Stimulated activated CD8-positive, alpha-beta memory T cell treated with anti-CD3 and anti-CD28 coated beads, Interleukin-7, amount 100 ng/mL, for 4 hours (primary cell): ENCODE data around the gene RGS21.

Experiments
- DNase-seq, 2 donors: peaks; one replicate each; pipeline ENCODE4 v3.0.0-alpha.2; 2020; ENCODE audit warnings: low read depth in 2 of 2

Gene RGS21

DNA sequence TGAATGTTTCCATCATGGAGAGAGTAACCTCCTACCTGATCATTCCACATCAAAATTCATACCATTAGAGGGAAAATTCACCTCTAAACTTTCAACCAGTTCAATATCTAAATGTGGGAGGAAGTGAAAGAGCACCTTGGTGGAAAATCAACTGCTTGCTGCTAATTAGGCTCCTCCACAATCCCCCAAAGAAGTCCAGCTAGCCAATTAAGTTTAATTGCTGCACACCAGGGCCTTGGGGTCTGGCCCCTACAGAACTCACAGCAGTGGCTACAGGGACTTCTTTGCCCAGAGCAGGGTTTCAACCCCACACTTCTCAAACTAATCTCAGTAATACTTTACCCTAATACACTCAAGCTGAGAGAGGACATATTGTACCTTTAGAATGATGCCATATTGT is 62.1 kb downstream of the RGS21 start:
- no peak for DNase-seq

DNA sequence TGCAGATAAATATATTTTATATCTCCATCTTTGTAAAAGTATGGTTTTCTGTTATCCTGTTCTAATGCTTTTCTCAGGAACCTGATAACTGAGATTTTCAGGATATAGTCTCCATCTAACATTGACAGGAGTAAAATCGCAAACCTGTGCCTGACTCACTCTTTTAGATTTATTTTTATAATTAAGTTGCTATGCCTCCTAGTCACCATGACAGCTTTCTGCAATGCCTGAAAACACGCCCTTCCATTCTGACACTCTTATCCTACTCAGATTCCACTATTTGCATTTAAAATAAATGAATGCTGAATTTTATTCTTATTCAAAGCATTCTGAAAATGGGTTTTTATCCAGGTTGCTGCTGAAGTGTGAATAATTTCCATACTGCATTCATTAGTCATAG is 62.8 kb downstream of the RGS21 start:
- DNase-seq, result no peak

DNA sequence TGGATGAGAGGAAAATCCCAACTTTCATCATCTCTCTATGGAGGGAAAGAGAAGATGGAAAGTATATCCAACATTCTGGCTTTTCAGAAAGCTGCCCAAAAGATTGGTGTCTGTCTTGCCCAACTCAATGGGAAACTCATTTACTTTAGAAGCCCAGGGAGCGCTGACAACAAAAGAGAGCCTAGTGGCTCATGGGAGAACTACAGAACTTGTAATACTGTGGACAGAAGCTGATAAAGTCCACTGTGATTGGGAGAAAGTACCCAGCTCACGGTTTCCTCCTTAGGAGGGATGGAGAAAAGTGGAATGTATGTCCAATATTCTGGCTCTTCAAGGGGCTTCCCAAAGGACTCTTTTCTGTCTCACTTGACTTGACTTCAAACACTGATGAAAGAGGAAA is 66.0 kb downstream of the RGS21 start:
- DNase-seq, result no peak

DNA sequence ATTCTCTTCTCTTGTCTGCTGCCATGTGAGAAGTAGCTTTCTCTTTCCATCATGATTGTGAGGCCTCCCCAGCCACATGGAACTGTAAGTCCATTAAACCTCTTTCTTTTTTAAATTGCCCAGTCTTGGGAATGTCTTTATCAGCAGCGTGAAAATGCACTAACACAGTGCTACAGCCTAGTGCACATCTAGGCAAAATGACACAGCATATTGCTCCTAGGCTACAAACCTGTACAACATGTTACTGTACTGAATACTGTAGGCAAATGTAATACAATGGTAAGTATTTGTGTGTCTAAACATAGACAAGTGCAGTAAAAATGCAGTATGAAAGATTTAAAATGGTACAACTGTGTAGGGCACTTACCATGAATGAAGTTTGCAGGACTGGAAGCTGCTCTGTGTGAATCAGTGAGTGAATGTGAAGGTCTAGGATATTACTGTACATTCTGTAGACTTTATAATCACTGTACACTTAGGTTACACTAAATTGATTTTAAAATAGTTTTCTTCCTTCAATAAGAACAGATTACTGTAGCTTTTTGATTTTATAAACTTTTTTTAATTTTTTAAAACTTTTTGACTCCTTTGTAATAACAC is 69.4 kb downstream of the RGS21 start:
- DNase-seq, result no peak

DNA sequence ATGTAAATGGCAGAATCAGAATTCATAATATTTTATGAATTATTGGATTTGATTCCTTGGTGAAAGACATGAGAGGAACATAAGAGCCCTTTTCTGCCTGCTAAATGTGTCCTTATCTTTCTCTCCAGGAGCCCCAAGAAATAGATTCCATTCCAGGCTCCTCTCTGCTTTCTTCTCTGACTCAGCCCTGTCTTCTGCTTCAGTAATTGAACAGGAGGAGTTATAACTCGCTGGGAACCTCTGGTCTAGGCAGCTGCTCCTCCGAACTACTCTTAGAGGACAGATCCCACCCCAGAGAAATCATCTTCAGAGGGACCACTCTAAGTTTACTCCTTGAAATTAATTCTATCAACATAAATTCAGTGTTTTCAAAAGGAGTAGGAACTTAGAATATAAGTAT is 78.4 kb downstream of the RGS21 start:
- DNase-seq, result no peak

DNA sequence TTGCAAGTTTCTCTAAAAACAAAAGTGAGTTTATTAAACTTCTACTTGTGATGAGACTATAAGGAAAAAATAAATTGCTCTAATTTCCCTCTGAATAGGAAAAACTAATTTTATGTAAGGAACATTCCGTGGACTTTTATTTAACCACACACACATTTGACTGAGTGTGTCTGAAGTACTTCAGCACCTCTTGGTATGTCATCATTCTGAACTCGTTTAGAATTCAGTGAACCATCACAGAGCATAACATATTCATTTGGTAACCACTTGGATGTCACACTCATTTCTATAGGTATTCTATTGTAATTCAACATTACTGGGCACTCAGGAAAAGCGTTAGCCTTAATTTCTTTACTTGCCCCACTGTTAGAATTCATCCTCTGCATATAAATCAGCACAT is 79.1 kb downstream of the RGS21 start:
- no peak for DNase-seq

DNA sequence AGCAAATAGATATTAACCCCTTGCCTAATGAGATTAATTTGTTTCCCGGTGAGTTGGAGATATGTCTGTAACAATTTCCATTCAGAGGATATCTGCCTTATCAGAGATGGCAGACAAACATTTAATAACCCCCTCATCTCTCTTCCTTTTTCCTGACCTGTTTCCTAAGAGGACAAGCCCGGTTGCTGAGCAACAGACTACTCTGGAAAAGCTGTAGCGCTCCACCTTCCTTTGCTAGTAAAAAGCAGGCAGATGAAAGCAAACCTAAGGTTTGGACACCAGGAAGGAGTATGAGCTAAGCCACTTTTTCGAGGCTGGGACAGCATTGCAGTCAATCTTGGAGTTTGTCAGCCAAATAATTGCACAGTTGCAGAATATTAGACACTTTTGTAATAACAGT is 82.4 kb downstream of the RGS21 start:
- no peak for DNase-seq

DNA sequence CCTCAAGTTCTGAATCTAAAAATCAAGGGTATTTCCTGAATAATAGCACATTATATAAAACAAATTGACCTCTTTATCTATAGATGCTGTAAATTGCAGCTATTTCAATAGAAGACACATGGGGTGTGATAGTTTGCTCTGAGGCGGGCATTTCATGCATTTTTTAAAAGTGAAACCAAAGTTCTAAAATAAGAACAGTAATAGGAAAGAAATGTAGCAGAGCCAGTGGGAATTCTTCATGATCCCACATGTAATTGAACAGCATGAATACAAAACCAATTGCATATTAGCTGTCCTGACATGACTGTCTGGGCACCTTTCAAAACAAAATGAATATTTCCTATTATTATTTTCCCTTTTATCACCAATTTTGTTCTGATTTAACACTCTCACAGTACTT is 85.0 kb downstream of the RGS21 start:
- DNase-seq, result no peak

DNA sequence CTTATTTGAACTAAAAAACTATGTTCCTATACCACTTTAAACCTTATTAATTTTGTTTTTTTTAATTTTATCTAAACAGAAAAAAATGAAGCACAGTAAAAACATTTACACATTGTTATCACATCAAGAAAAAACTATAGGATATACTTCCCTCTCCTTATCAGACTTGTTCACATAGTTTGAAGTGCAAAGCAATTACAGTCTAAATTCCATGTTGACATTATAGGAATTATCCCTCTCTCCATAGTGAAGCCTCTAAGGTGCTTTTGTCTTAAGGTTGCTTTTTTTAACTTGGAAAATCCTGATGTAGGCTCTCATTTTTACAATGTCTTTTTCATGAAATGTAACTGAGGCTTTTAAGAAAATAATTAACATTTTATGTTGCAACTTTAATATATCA is 85.8 kb downstream of the RGS21 start:
- DNase-seq, result no peak

DNA sequence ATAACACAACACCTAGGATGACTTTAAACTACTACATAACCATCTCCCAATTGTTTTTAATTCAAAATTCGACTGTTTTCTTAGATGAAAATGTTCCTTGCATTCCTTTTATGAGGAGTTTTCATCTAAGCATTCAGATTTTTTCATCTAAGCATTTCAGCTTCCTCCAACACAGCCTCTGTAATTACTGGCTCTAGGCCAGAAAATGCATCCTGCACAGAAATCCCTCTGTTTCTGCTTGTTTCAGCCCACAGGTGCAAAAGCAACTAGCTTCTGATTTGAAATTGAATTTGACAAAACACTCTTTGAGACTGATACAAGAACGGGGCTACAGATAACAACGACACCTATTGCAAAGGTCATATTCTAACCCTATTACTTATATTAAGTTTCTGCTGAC is 90.4 kb downstream of the RGS21 start:
- DNase-seq, result no peak
